ENCODE results near the gene MYO16.

Gene MYO16

DNA sequence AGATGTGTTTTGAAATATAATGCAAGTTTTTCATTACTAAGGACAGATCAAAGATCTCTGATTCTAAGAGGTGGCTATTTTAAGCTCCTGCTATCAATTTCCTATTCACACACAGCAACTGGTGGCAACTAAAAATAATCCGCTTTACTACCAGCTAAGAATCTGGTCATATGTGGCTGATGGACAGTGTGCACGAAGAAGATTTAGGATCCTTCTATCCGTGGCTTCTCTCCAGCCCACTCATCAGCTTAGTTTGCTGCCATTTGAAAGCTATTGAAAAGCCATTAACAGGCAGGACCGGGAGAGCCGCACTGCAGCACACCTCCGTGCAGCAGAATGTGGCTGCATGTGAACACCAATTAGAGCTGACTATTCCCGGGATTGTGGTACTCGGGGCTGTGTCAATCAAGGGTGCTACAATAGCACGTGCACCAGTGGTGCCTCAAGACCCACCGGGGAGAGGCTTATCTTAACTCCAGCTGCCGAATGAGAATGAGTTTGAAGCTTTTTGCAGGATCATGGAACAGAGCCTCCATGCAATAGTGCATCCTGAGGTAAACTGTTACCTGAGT, at the start of gene MYO16:
Gene MYO16, plus strand, starts transcription at position 431 of the 572 bp plus-strand sequence. CDS start 234 bp downstream, outside the sequence.
- no peak for DNase-seq

GRCh38 chr13:108586826-108587225, 42.6 kb upstream of the MYO16 start:
- DNase-seq = no peak

DNA sequence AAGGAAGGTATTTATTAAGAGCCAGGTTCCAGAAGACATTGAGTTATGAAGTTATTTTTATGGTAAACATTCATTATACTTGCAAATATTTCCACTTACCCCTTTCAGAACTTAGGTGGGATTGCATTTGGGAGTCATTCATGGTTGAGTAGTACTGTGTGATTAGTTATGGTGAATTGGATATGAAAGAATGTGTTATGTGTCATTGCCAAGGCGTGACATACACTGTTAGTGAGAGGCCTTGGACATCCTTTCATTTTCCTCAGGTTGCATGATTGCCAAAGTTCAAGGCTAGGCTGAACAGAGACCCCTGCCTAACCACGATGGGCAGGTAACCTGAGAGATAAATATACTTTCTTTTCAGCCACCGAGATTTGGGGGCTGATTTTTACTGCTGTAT, 40.9 kb upstream of the MYO16 start:
- DNase-seq = no peak

- no peak for DNase-seq
Observed at GRCh38 chr13:108594153-108594552, 35.3 kb upstream of the MYO16 start.

DNA sequence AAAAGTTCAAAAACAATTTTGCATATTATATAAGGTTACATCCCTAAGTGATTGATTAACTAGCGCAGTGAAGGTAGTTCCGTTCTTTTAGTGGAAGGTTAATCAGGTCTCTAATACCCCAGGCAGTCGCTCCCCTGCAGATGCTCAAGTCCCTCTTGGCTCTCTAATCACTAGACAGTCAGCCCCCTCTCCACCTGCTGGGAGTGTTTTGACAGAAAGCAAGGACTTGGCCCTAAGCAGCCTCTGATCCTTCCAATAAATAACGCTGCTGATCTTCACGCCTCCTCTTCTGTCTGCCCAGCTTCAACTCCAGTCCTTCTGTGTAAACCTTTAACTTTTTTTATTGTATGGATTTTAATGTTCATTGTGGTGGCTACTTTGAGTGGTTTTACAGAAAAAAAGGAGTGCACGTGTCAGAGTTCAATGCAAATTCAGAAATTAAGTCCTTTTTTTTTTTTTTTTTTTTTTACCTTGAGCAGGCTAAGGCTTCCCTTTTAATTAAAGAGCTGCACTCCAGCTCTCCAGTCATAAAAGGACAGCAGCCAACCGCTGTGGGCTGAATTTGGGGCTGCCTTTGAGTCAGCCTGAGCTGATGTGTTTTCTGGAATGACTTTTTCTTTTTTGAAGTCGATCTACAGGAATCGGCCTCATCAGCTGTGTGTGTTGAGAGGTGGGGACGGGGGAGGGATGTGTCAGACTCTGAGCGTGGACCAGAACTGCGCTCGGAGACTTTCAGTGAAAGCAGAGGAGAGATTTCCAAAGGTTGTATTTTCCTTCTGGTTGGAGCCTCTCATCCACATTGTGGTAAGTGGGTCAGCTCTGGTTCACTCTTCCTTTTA, 33.8 kb upstream of the MYO16 start:
- no peak for DNase-seq

DNA sequence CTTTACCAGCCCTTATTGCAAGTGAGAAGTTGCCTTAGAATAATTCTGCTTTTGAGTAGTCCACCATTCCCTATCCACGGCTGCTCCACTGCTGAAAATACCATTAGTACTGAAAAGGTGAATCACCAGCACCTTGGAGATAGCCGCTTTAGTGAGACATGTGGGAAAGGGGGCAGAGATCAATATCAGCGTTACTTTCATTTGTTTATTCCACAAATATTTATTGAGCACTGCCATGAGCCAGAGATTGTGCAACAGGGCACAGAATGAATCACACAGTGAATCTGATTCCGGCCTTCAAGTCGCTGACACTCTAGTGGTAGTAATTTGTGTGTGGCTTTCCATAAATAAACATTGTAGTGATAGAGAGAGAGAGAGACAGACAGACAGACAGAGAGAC, 31.5 kb upstream of the MYO16 start:
- no peak for DNase-seq

DNA sequence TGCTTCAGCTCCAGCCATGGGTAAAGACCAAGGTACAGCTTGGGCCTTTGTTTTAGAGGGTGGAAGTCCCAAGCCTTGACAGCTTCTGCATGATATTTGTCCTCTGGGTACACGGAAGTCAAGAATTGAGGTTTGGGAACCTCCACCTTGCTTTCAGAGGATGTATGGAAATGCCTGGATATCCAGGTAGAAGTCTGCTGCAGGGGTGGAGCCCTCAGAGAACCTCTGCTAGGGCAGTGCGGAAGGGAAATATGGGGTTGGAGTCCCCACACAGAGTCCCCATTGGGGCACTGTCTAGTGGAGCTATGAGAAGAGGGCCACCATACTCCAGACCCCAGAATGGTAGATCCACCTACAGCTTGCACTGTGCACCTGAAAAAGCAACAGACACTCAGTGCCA, 23.0 kb upstream of the MYO16 start:
- no peak for DNase-seq

DNA sequence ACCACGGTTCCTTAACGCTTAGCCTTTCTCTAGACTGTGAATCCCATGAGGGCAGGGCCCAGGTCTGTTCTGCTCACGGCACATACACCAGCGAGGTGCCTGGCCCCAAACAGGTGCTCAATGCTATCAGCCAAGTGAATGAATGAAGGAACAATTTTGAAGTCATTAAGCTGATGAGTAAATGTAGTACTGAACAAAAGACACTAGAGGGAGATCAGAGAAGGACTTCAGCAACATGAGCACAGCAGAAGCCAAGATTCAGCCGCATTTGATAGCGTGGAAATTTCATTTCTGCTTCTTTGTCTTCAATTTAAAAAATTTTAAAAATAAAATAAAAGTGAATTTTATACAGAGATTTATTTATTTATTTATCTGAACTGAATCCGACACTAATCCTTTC, 20.1 kb upstream of the MYO16 start:
- DNase-seq = no peak

- DNase-seq = no peak
Observed at GRCh38 chr13:108610507-108610906, 18.9 kb upstream of the MYO16 start.

DNA sequence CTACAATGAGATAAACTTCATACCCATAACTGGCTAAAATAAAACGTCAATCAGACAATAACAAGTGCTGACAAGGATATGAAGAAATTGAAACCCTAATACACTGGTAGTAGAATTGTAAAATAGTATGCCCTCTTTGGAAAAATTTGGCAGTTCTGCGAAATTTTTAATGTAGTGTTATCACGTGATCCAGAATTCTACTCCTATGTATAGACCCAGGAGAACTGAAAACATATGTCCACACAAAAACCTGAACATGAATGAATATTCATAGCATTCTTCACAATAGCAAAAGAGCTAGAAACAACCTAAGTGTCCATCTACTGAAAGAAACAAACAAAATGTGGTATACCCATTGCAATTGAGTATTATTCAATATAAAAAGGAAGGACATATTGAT, 14.2 kb upstream of the MYO16 start:
- DNase-seq = no peak

GRCh38 chr13:108618233-108618632, 11.2 kb upstream of the MYO16 start:
- DNase-seq = no peak

DNA sequence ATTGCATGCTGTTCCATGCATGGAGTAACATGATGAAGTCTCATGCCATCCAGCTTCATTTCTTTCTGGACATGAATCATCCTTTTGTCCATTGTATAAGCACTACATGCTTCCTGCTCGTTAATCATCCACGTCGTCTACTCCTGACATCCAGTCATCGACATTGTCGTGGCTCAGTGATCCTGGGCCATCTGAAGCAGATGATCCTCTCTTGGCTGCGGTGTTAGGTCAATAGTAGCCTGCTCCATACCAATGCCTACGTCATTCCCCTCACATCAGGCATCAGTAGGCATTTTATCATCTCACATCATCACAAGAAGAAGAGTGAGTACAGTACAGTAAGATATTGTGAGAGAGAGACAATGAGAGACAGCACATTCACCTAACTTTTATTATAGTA, 7.9 kb upstream of the MYO16 start:
- DNase-seq = no peak

DNA sequence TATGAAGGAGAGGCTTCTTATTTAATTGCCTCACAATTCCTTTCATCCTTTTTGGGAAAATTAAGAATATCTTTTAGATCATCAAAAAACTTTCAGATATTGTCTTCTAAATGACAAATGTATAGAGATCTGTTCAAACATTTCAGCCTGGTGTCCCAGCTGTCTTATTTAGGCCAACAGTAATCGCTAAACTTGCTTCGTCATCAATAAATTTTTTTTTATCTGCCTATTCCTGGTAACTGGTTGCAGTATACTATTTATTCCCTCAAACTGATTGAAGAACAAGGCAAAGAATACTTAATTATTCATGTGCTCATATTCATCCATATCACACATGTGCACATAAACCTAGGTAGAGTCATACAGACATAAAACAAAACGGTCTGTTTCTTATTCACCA, 5.3 kb upstream of the MYO16 start:
- DNase-seq = no peak

- DNase-seq = no peak
Observed at GRCh38 chr13:108624979-108625378, 4.4 kb upstream of the MYO16 start.

DNA sequence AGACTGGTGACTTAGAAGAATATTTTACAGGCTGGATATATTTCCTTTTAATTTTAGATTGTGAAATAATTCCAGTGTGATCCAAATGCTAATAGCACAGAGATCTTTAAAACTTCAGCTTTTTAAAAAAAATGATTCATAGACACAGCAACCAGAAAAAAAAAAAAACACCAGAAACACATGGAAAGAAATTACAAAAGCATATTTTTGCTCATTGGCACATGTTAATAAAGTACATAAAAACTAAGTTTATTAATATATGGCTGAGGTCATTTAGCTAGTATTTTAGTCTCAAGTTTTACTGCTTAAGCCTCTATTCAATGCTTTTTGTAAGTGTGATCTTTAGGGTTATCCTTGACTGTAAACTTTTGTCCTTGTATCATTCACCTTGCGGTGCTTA, 577 bp downstream of the MYO16 start:
- no peak for DNase-seq

- DNase-seq = no peak
Observed at GRCh38 chr13:108632649-108633167, 3.3 kb downstream of the MYO16 start.

GRCh38 chr13:108638901-108639300, 9.5 kb downstream of the MYO16 start:
- no peak for DNase-seq

GRCh38 chr13:108643646-108644353, 14.4 kb downstream of the MYO16 start:
- no peak for DNase-seq

GRCh38 chr13:108645376-108645775, 16.0 kb downstream of the MYO16 start:
- no peak for DNase-seq

DNA sequence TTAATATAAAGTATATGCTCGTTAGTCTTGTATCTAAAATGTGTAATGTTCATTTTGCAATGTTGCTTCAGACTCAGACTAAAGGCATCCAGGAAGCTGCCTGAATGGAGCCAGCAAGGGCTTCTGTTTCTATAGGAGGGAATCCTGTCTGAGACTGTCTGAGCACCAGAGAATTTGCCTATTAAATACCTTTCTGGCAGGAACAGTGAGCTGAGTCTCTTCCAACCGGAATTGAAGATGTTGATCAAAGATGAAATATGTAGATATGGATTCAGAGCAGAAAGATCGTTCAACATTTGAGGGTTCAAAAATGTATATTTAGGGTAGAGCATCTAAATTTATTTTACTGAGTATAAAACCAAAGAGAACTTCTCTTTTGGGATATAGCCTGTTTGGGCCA, 20.9 kb downstream of the MYO16 start:
- no peak for DNase-seq

DNA sequence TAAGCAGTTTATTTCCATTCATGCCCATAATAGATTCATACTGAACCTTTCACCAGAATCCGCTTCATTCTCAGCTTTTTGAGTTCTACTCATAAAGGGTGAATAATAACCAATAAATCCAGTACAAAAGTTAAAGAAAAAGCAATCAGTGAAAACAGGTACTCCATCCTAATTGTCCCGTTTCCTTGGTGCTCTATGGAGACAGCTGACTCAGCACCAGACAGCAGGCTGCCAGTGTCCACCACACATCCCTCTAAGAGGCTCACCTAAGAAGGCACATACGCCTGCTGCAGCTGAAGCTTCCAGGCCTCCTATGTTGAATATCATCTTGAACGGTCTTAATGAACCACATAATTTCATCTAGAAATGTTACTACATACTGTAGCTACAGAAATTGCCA, 27.3 kb downstream of the MYO16 start:
- no peak for DNase-seq

GRCh38 chr13:108657519-108657918, 28.1 kb downstream of the MYO16 start:
- no peak for DNase-seq

GRCh38 chr13:108662528-108662927, 33.1 kb downstream of the MYO16 start:
- no peak for DNase-seq

GRCh38 chr13:108663710-108664109, 34.3 kb downstream of the MYO16 start:
- DNase-seq = no peak
